Islet precursor cell (in vitro differentiated cells): ENCODE data around the gene ZNG1A.
A peak's percentile ranks its signal among the peaks of the same experiment; 100 is the strongest.
"Not testable (repeated sequence)": the region's sequence is repeated elsewhere in the genome, so short reads cannot be mapped to it uniquely, and the experiment has no call there.

Experiments used
- DNase-seq: peaks from one replicate; pipeline ENCODE4 v3.0.0-alpha.2; 2018

ZNG1A gene

DNA sequence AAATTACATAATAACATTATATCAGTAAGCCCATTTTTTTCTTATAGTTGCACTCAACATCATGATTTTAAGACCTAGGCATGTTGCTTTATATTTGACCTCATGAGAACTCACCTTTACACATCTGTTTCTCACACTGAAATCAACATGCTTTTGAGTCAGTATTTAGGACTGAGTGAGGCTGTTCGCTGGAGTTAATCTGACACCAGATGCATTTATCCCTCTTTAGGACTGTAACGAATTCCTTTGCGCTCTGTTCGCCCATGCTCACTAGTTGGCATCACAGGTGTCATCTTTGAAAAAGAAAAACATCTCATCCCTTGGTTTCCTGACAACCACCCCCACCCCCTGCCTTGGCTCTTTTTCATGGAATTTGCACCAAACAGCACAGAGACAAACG, 84.9 kb downstream of the ZNG1A start:
- not testable (repeated sequence) for DNase-seq

DNA sequence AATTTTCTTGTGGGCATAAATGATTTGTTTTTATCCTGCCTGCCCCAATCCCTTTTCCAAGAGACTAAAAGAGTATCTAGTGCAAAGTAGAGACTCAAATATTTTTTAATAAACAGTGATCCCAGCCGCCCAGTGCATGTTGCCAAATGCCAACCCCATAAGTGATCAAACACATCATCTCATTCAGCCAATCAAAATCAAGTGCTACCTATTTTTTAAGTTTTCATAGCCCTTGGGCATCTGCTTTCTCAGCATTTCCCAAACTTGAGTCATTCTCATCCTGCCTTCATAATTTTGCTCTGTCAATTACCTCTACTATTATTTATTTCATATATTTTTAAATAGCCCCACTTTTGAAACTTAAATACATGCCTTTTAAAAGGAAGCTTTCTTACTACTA, 88.0 kb downstream of the ZNG1A start:
- not testable (repeated sequence) for DNase-seq

DNA sequence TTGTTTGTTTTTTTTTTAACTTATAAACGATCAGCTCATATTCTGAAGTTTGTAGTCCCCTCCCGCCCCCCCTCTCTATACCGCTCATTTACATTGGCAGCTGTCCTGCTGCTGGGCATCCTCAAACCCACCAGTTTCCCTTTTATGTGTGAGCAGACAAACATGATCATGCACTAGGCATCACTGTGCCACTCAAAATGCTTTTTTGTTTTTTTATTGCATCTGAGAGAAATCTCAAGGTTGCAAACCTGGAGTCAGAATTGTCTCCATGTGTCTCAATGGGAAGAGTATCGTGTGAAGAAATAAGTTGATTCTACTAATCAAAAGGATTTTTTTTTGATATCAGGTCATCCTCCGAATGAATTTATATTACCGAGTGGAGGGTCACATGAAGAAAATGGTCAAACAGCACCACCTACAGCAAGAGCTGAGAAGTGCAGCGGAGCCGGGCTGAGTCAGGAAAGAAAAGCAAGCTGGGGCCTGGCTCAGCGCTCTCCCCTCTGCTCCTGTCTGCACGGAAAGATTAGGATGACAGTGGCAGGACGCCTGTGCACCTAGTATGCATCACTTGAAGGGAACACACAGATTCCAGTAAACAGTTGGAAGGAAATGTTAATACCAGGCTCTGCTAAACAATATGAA, 90.3 kb downstream of the ZNG1A start:
- DNase-seq = not testable (repeated sequence)

DNA sequence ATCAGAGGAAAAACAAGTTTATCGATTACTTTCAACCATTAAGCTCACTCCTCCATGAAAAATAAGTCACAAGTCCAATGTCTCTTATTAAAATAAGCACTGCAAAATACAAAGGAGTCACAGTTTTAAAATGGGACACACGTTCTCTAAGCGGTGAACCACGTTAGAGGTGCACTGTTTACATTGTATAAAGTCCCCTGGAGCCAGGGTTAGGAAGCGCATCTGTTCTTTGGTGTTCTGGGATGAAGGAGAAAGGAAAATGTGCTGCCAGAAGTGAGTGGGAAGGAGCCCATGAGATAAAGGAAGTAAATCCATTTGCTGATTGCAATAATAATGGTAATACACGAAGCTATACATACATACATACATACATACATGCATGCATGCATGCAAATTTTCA, 91.0 kb downstream of the ZNG1A start:
- DNase-seq = not testable (repeated sequence)

DNA sequence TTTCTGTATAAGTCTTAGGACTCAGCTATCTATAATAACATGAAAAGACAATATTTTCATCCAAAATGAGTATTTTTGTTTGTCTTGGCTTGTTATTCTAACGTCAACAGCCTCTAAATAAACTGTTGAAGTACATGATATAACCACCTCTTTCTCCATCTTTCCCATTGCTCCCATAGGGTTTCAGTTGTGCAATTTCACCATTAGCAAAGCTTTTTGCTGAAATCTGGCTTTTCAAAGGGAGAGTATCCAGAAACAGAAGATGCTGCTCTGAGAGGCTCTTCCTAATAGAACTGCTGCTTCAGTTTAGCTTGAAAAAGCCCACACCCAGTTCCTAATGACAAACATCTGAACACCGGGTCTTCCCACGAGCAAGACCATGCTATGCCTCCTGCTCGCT, 91.8 kb downstream of the ZNG1A start:
- not testable (repeated sequence) for DNase-seq

DNA sequence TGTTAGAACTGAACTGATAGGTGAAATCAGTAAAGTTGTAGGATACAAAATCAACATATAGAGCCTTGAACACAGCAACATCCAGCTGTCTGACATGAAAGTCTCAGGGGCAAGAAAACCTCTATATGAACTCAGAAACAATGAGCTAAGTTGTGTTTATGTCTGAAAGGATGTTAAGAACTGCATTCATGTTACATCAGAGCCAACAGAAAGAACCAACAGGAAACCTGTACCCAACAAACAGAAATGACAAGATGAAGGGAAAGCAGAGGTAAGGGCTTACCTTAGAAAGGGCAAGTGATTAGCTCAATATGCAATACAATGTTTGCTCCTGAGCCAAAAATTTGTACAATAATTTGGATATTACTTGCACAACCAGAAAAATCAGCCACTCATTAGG, 92.2 kb downstream of the ZNG1A start:
- DNase-seq = not testable (repeated sequence)

DNA sequence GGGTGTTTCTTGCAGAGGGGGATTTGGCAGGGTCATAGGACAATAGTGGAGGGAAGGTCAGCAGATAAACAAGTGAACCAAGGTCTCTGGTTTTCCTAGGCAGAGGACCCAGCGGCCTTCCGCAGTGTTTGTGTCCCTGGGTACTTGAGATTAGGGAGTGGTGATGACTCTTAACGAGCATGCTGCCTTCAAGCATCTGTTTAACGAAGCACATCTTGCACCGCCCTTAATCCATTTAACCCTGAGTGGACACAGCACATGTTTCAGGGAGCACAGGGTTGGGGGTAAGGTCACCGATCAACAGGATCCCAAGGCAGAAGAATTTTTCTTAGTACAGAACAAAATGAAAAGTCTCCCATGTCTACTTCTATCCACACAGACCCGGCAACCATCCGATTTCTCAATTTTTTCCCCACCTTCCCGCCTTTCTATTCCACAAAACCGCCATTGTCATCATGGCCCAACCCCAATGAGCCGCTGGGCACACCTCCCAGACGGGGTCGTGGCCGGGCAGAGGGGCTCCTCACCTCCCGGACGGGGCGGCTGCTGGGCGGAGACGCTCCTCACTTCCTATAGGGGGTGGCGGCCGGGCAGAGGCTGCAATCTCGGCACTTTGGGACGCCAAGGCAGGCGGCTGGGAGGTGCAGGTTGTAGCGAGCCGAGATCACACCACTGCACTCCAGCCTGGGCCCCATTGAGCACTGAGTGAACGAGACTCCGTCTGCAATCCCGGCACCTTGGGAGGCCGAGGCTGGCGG, 95.7 kb downstream of the ZNG1A start:
- DNase-seq = not testable (repeated sequence)

DNA sequence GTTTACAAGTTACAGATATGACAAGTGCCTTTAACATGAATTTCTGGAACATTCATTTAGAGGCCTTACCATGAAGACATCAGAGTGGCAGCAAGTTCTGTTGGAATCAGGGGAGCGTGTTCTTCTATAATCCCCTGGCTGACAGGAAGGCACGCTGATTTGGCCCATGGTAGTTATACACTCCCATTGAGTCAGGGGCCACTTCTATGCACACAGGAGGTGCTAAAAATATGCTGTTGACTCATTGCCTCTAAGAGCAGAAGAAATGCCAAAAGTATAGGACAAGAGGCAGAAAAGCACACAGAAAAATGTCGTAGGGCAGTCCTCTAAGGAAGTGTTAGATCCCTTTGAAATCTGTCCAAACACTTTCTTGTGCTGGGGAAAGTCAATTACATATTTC, 100.5 kb downstream of the ZNG1A start:
- not testable (repeated sequence) for DNase-seq

DNA sequence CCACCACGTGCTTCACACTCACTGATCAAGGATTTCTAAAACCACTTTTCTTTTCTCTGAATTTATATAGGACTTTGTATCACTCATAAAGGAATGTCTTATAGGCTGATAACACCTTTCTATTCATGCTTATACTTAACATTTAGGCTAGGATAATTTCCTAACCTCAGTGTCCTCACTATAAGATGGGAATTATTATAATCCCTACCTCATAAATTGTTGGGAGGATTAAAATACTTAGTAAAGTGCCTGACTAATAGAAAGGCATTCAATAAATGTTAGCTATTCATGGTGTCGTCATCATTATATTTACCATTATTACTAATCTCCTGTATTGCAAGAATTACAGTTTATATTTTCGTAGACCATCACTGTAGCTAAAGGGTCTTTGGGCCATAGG, 102.5 kb downstream of the ZNG1A start:
- not testable (repeated sequence) for DNase-seq

DNA sequence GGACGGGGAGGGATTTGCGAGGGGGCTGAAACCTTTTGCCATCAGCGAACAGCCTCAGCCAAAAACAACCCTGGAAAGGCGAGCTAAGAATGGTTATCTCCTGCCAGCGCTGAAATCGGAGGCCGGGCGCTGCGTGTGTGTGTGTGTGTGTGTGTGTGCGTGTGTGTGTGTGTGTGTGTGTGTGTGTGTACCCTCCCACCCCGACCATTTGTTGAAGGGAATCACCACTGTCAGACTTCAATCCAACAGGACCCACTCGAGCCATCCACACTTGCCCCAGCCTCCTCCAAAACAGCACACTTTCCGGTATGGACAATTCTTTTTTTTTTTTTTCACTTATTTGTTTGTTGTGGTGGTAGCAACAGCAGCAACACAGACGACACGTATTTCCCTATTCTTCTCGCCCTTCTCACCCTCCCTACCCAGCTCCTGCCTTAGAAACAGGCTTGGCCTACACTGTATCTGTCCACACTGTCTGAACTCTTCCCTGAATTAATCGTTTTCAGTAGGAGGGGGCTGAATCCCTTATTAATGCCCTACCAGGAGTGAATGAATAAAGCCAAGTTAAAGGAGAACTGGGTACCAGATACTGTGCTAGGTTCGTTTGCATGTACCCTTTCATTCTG, 104.8 kb downstream of the ZNG1A start:
- not testable (repeated sequence) for DNase-seq

DNA sequence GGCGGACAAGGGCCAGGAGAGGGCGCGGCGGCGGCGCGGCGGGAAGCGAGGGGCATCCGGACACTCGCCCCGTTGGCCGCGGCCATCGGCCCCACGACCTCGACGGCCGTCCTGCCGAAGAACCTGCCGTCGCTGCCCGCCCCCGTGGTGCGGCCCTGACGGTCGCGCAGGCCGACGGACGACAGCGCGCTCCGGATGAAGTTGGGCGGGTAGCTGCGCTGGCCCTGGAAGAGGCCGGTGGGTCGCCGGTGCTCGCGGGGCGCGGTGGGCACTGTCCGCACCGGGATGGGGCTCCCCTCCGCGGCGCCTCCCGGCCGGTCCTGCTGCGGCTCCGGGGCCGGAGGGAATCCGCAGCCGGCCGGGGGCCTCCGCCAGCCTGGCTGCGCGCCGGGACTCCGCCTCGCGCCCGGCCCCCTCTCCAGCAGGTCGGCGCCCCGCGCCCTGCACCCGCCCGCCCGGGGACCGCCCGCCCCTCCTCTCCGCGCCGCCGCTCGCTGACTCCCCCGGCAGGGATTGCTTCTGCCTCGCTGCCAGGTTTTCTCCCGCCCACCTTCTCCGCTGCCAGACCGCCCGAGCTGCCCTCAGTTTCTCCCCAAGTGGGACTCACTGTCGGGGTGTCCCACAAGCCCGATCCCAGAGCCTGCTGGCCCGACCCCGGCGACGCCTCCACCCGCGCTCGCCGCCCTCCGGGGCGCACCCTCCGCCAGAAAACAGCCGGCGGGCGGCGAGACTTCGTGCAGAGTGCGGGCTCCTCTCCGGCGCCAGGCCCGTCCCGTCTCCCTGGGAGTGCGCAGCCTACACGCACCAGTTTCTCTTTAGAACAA, 105.6 kb downstream of the ZNG1A start:
- DNase-seq = peak; percentile 55
